Thyroid gland (tissue), 4 donors: ENCODE results near the gene LIN28A. TPM values are rescaled to one million over a fixed set of nuclear protein-coding genes. Genes with fewer than 3 reads are reported as not detected.
"Not testable (repeated sequence)": the region's sequence is repeated elsewhere in the genome, so short reads cannot be mapped to it uniquely, and the experiment has no call there.

Experiments
- DNase-seq, 2 donors: peaks; one replicate each; pipeline ENCODE4 v3.0.0-alpha.2; 2019
- H3K27ac ChIP-seq, 3 donors: fragments of 200-600 bp; sonication (generic); 1 replicate in 2 of 3; 2 replicates in 1 of 3; pipeline ENCODE4 v1.5.1; 2016 to 2019; ENCODE audit warnings: mild to moderate bottlenecking in 1 of 3, moderate library complexity in 1 of 3
- H3K27me3 ChIP-seq: fragments of 200-600 bp; sonication (generic); one replicate; pipeline ENCODE4 v1.5.1; 2019
- H3K36me3 ChIP-seq, 2 donors: fragments of 200-600 bp; sonication (generic); one replicate each; pipeline ENCODE4 v1.5.1; 2016 to 2019
- H3K4me1 ChIP-seq, 2 donors: fragments of 200-600 bp; sonication (generic); one replicate each; pipeline ENCODE4 v1.5.1; 2017 to 2019
- H3K4me3 ChIP-seq, 3 donors: fragments of 200-600 bp; sonication (generic); replicated peaks in 1 of 3; 1 replicate in 2 of 3; 2 replicates in 1 of 3; pipeline ENCODE4 v1.5.1; 2016; ENCODE audit warnings: mild to moderate bottlenecking in 1 of 3
- H3K9me3 ChIP-seq: fragments of 200-600 bp; sonication (generic); one replicate; pipeline ENCODE4 v1.5.1; 2017
- POLR2A ChIP-seq, 2 donors: fragments of 450-650 bp; IDR thresholded peaks; one replicate each; pipeline ENCODE4 v1.6.1; 2017; ENCODE audit warnings: antibody characterized with exemption in 2 of 2, mild to moderate bottlenecking in 2 of 2, moderate library complexity in 1 of 2
- WGBS, 2 donors: methylation state at CpG; one replicate each; pipeline ENCODE4 v1.1.5; 2017; 5-methylcytosine and 5-hydroxymethylcytosine counted together
- intact Hi-C: fragments of 100-400 bp; cut with DNase I; formaldehyde crosslinking; loops from one replicate; pipeline ENCODE4 v1.15.1; 2023
- total RNA-seq, 4 donors: library from RNA; depleted of rRNA; stranded (reverse); fragments of >200 nt; gene quantifications; one replicate each; pipeline ENCODE4 v1.2.3, GENCODE V29; 2016
- TF ChIP-seq, protein P1 (sequence below), 6 experiments: fragments of 200-600 bp in 3 of 6; fragments of 450-650 bp in 3 of 6; sonication (generic) in 3 of 6; IDR thresholded peaks; one replicate each; pipeline ENCODE4 v1.5.1; 2016 to 2019; ENCODE audit warnings: antibody characterized with exemption in 6 of 6, mild to moderate bottlenecking in 2 of 6, inconsistent platforms in 1 of 6, moderate library complexity in 1 of 6

The LIN28A gene
- total RNA-seq, 4 donors from 2014 or later: not detected

DNA sequence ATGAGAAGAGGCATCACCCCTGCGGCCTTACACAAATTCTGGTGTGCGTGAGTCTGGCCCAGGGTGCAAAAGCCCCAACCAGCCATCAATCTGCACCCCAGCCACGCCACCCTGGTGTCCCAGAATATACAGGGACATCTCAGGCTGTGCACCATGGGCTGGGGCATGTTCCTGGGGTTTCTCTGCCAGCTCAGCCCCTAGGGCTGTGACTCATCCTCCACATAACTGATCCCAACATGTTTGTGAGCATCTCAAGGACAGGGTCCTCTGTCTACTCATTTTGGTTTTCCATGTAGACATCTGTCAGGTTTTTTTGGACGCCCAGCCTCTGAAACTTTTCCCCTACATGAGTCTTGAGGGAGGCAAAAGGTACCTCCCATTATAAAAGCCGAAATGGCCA is 38.6 kb upstream of the LIN28A start:
- no peak overlapping the region for H3K27ac ChIP-seq
- WGBS, 2 donors: 93 to 95% methylated on average over 5 of the region's 5 CpGs
- H3K36me3 ChIP-seq: no peaks in the 10 kb centered on the region
- intact Hi-C loops: no loop called here
- H3K4me1 ChIP-seq: no peaks in the 10 kb centered on the region
- no peak overlapping the region for H3K4me3 ChIP-seq
- no peaks in the 10 kb centered on the region for H3K9me3 ChIP-seq
- no peak for DNase-seq
- TF ChIP-seq, protein P1, sequence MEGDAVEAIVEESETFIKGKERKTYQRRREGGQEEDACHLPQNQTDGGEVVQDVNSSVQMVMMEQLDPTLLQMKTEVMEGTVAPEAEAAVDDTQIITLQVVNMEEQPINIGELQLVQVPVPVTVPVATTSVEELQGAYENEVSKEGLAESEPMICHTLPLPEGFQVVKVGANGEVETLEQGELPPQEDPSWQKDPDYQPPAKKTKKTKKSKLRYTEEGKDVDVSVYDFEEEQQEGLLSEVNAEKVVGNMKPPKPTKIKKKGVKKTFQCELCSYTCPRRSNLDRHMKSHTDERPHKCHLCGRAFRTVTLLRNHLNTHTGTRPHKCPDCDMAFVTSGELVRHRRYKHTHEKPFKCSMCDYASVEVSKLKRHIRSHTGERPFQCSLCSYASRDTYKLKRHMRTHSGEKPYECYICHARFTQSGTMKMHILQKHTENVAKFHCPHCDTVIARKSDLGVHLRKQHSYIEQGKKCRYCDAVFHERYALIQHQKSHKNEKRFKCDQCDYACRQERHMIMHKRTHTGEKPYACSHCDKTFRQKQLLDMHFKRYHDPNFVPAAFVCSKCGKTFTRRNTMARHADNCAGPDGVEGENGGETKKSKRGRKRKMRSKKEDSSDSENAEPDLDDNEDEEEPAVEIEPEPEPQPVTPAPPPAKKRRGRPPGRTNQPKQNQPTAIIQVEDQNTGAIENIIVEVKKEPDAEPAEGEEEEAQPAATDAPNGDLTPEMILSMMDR (IDR thresholded peaks at IDR 0.05): no peak
- no peak for TF ChIP-seq POLR2A (IDR thresholded peaks at IDR 0.05)
- H3K27me3 ChIP-seq: no peaks in the 10 kb centered on the region

DNA sequence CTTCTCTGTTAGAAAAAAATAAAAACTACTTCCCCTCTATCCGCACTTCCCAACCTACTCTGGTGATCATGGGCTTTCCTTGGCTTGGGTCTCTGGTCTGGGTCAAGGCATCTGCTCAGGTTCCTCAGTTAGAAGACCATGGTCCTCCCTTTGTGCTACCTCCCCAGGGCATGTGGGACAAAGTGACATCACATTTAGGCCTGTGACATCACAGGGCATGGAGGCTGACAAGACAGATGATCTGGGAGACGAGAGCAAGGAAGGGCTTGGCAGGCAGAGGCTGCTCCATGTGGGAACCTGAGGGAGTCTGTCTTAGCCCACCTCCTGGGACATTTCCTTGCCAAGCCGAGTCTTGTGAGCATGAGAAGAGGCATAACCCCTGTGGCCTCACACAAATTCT is 38.0 kb upstream of the LIN28A start, which contains the start of gene ZNF683:
Gene ZNF683, minus strand, starts transcription at position 140 of the 400 bp plus-strand sequence. CDS start 4,179 bp downstream, outside the sequence.
- H3K36me3 ChIP-seq, H3K4me1 ChIP-seq, H3K9me3 ChIP-seq, intact Hi-C loops, DNase-seq, H3K27me3 ChIP-seq, H3K4me3 ChIP-seq, H3K27ac ChIP-seq: not testable (repeated sequence)
- WGBS, 2 donors: 66 to 86% methylated on average over 2 to 3 of the region's 3 CpGs

DNA sequence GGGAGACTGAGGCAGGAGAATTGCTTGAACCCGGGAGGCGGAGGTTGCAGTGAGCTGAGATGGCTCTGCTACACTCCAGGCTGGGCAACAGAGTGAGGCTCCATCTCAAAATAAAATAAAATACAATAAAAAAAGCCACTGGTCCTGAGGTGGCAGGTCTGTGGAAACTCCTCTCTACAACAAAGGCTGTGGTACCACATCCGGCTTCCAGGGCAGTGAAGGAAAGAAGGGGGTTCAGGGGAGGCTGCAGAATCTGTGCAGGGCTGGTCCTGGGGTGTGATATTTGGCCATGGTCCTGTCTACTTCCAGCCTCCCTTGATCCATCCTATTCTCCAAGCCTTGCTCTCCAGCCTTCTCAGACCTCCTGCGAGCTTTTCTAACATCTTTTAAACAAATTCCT is 37.3 kb upstream of the LIN28A start:
- no peaks in the 10 kb centered on the region for H3K9me3 ChIP-seq
- H3K27ac ChIP-seq: no peak overlapping the region
- H3K36me3 ChIP-seq: no peaks in the 10 kb centered on the region
- no peaks in the 10 kb centered on the region for H3K27me3 ChIP-seq
- 85 to 86% methylated on average over 4 of the region's 4 CpGs for WGBS, 2 donors
- no peaks in the 10 kb centered on the region for H3K4me1 ChIP-seq
- no peak for DNase-seq
- H3K4me3 ChIP-seq: no peak overlapping the region
- TF ChIP-seq POLR2A (IDR thresholded peaks at IDR 0.05): no peak
- TF ChIP-seq, protein P1 (IDR thresholded peaks at IDR 0.05): no peak
- intact Hi-C loops: no loop called here

DNA sequence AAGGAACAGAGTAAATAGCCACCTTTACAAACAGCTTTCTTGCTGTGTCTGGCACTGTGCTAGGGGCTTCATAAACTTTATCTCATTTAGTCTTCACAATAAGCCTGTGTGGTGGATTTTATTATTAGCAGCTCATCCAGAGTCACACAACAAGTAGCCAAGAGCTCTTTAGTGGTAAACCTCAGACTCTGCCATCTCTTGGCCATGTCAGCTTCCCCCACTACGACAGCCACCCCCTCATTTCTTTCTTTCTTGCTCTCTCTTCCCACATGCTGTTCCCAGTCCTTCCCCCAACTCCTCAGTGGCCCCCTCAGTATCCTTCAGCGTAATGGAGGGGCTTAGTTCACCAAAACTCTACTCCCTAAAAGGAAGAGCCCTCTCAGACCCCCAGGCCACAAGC is 36.8 kb upstream of the LIN28A start:
- no peak for DNase-seq
- intact Hi-C loops: no loop called here
- Histone ChIP-seq H3K4me3 (no peak overlapping the region), H3K9me3 (no peaks in the 10 kb centered on the region), H3K36me3 (no peaks in the 10 kb centered on the region), H3K27me3 (no peaks in the 10 kb centered on the region), H3K27ac (no peak overlapping the region), H3K4me1 (no peaks in the 10 kb centered on the region)
- TF ChIP-seq POLR2A (IDR thresholded peaks at IDR 0.05): no peak
- TF ChIP-seq, protein P1 (IDR thresholded peaks at IDR 0.05): no peak
- 44 to 60% methylated on average over 2 of the region's 2 CpGs for WGBS, 2 donors

DNA sequence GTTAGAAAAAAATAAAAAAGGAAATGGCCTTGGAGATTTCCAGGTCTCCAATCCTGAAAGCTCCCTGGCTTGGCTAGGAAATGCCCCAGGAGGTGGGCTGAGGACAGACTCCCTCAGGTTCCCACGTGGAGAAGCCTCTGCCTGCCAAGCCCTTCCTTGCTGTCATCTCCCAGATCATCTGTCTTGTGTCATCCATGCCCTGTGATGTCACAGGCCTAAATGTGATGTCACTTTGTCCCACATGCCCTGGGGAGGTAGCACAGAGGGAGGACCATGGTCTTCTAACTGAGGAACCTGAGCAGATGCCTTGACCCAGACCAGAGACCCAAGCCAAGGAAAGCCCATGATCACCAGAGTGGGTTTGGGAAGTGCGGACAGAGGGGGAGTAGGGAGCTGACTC is 36.3 kb upstream of the LIN28A start:
- H3K4me3 ChIP-seq, intact Hi-C loops, H3K27me3 ChIP-seq, DNase-seq, H3K9me3 ChIP-seq, H3K27ac ChIP-seq, H3K4me1 ChIP-seq, H3K36me3 ChIP-seq: not testable (repeated sequence)
- 46 to 64% methylated on average over 2 of the region's 2 CpGs for WGBS, 2 donors

DNA sequence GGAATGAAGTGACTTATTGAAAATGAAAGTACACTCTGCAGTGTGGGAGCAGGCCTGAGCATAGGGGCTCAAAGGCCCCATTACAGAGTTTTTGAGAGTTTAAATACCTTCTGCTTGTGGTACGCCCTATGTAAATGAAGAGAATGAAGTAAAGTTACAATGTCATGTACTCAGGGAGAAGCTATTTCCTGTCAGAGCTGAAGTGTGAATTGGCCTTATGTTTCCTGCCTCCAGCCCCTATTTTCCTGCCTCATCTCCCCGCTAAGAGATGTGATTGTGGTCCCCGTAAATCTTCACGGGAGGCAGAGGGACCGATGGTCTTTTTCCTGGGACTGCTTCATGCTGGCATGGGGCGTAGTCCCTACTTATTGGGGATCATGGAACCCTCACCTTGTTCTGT is 35.5 kb upstream of the LIN28A start:
- Histone ChIP-seq H3K4me1 (no peaks in the 10 kb centered on the region), H3K27me3 (no peaks in the 10 kb centered on the region), H3K36me3 (no peaks in the 10 kb centered on the region), H3K27ac (no peak overlapping the region), H3K4me3 (no peak overlapping the region), H3K9me3 (no peaks in the 10 kb centered on the region)
- no peak for DNase-seq
- no peak for TF ChIP-seq POLR2A (IDR thresholded peaks at IDR 0.05)
- TF ChIP-seq, protein P1 (IDR thresholded peaks at IDR 0.05): no peak
- intact Hi-C loops: no loop called here
- 70 to 77% methylated on average over 6 of the region's 6 CpGs for WGBS, 2 donors
